IPS-15b (cell line): ENCODE data around the gene CTIF.
A peak's percentile ranks its signal among the peaks of the same experiment; 100 is the strongest.

ENCODE experiments used
- H3K27me3 ChIP-seq: one replicate; pipeline ENCODE4 v1.6.1; 2013; ENCODE audit warnings: low read length; ENCODE audit not compliant: control insufficient read depth, insufficient read depth
- H3K36me3 ChIP-seq: one replicate; pipeline ENCODE4 v1.6.1; 2013; ENCODE audit warnings: low read length; ENCODE audit not compliant: control insufficient read depth, insufficient read depth
- H3K4me1 ChIP-seq: one replicate; pipeline ENCODE4 v1.6.1; 2013; ENCODE audit warnings: mild to moderate bottlenecking, low read length; ENCODE audit not compliant: control insufficient read depth, insufficient read depth
- H3K4me3 ChIP-seq: one replicate; pipeline ENCODE4 v1.5.1; 2013; ENCODE audit warnings: low read depth, low read length
- H3K9ac ChIP-seq: one replicate; pipeline ENCODE4 v1.6.1; 2013; ENCODE audit warnings: low read depth, mild to moderate bottlenecking, low read length
- H3K9me3 ChIP-seq: one replicate; pipeline ENCODE4 v1.6.1; 2013; ENCODE audit warnings: mild to moderate bottlenecking, low read length; ENCODE audit not compliant: control insufficient read depth, insufficient read depth

CTIF gene

GRCh38 chr18:48535956-48536355 lies 2.9 kb upstream of the CTIF start:
- H3K36me3 ChIP-seq = no peaks in the 10 kb centered on the region
- H3K9ac ChIP-seq = no peak overlapping the region
- H3K9me3 ChIP-seq = no peaks in the 10 kb centered on the region
- peaks cover 3% of the 10 kb centered on the region for H3K4me1 ChIP-seq
- no peak overlapping the region for H3K4me3 ChIP-seq
- peaks cover 5% of the 10 kb centered on the region for H3K27me3 ChIP-seq

GRCh38 chr18:48536516-48536915 lies 2.3 kb upstream of the CTIF start:
- Histone ChIP-seq H3K27me3 (peaks cover 7% of the 10 kb centered on the region), H3K9ac (no peak overlapping the region), H3K9me3 (no peaks in the 10 kb centered on the region), H3K36me3 (no peaks in the 10 kb centered on the region), H3K4me1 (peaks cover 5% of the 10 kb centered on the region), H3K4me3 (no peak overlapping the region)

GRCh38 chr18:48539406-48540250 lies 797 bp downstream of the CTIF start:
- no peaks in the 10 kb centered on the region for H3K9me3 ChIP-seq
- peak overlapping the region; percentile 68 for H3K4me3 ChIP-seq
- peaks cover 32% of the 10 kb centered on the region for H3K4me1 ChIP-seq
- H3K27me3 ChIP-seq = peaks cover 11% of the 10 kb centered on the region
- no peak overlapping the region for H3K9ac ChIP-seq
- no peaks in the 10 kb centered on the region for H3K36me3 ChIP-seq

DNA sequence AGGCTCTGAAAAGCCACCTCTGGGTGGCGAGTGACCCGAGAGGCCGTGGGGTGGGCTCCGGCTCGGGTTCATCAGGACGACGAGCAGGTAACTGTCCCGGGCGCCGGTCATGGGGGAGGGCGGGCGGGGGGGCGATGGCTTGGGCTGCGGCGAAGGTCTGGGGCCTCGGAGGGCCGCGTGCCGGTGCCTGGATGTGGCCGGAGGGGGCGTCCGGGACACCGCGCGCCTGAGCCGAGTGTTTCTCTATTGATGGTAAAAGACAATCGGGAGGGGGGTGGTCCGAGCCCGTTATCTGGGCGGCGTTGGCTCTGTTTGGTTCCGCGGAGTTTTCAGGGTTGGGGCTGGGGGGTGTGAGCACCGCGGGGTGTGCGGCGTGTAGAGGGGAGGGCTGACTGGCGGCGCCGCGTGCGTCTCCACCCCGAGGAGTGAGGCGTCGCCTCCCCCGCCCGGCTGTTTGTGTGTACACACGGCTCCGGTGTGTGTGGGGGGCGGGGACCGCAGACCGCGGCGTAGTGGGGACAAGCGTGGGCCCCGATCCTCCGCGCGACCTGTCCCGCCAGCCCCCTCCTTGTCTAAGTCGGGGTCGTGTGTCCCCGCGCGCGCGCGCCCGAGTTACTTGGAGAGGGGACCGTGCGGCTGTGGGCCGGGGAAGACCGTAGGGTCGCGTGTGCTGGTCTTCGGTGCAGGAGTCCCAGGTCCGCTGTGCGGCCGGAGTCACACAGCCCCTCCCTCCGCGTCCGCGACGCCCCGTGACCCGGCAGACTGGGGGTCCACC lies 1.6 kb downstream of the CTIF start:
- peaks cover 39% of the 10 kb centered on the region for H3K4me1 ChIP-seq
- no peak overlapping the region for H3K9ac ChIP-seq

GRCh38 chr18:48541026-48541746 lies 2.4 kb downstream of the CTIF start:
- Histone ChIP-seq H3K9ac (no peak overlapping the region), H3K27me3 (peaks cover 6% of the 10 kb centered on the region), H3K36me3 (no peaks in the 10 kb centered on the region), H3K4me1 (peaks cover 46% of the 10 kb centered on the region), H3K9me3 (no peaks in the 10 kb centered on the region), H3K4me3 (peak overlapping the region; percentile 68)

More for the DNA sequence above, 1.6 kb downstream of the CTIF start:
- peak overlapping the region; percentile 68 for H3K4me3 ChIP-seq
- peaks cover 7% of the 10 kb centered on the region for H3K27me3 ChIP-seq
- H3K36me3 ChIP-seq = no peaks in the 10 kb centered on the region
- no peaks in the 10 kb centered on the region for H3K9me3 ChIP-seq

GRCh38 chr18:48541747-48542400 lies 3.0 kb downstream of the CTIF start:
- H3K9me3 ChIP-seq = no peaks in the 10 kb centered on the region
- H3K9ac ChIP-seq = no peak overlapping the region
- peaks cover 53% of the 10 kb centered on the region for H3K4me1 ChIP-seq
- peak overlapping the region; percentile 68 for H3K4me3 ChIP-seq
- no peaks in the 10 kb centered on the region for H3K36me3 ChIP-seq
- peaks cover 6% of the 10 kb centered on the region for H3K27me3 ChIP-seq

GRCh38 chr18:48542513-48543181 lies 3.8 kb downstream of the CTIF start:
- no peak overlapping the region for H3K4me3 ChIP-seq

GRCh38 chr18:48543228-48543627 lies 4.4 kb downstream of the CTIF start:
- no peaks in the 10 kb centered on the region for H3K9me3 ChIP-seq
- no peaks in the 10 kb centered on the region for H3K36me3 ChIP-seq
- peak overlapping the region; percentile 12 for H3K4me3 ChIP-seq
- peaks cover 6% of the 10 kb centered on the region for H3K27me3 ChIP-seq
- H3K4me1 ChIP-seq = peaks cover 60% of the 10 kb centered on the region
- H3K9ac ChIP-seq = no peak overlapping the region

More at GRCh38 chr18:48542513-48543181, 3.8 kb downstream of the CTIF start:
- Histone ChIP-seq H3K27me3 (peaks cover 6% of the 10 kb centered on the region), H3K9me3 (no peaks in the 10 kb centered on the region), H3K9ac (no peak overlapping the region), H3K4me1 (peaks cover 57% of the 10 kb centered on the region), H3K36me3 (no peaks in the 10 kb centered on the region)

DNA sequence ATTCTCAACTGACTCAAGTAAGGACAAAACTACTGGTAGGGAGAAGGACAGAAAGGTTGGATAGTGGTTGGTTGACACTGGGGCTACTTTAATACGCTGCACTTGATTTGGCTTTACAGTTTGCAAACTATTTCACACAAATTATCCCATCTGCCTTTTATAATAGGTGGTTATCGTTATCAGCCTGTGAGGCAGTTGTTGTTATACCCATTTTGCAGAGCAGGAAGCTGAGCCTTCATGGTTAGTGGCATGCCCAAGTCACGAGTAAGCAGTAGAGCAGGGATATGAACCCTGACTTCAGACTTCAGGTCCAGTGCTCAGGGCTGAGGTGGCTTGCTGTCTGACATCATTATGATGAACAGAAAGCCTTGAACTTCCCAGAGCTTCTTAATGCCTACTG lies 5.3 kb downstream of the CTIF start:
- no peaks in the 10 kb centered on the region for H3K36me3 ChIP-seq
- H3K27me3 ChIP-seq = peaks cover 6% of the 10 kb centered on the region
- no peak overlapping the region for H3K9ac ChIP-seq
- no peaks in the 10 kb centered on the region for H3K9me3 ChIP-seq
- H3K4me1 ChIP-seq = peaks cover 61% of the 10 kb centered on the region
- no peak overlapping the region for H3K4me3 ChIP-seq

- Histone ChIP-seq H3K9ac (no peak overlapping the region), H3K36me3 (no peaks in the 10 kb centered on the region), H3K9me3 (no peaks in the 10 kb centered on the region), H3K4me3 (no peak overlapping the region), H3K27me3 (peaks cover 6% of the 10 kb centered on the region), H3K4me1 (peaks cover 61% of the 10 kb centered on the region)
Observed at GRCh38 chr18:48544661-48545415, 6.0 kb downstream of the CTIF start.
